GM10248 (cell line): ENCODE data around the gene PRDX2.

Source experiments
- CTCF ChIA-PET: fragments of 300-600 bp; sonication (Branson Sonifier 250); formaldehyde crosslinking; extraction: SDS; loops from one replicate; lab custom pipeline; 2021; ENCODE audit warnings: antibody characterized with exemption; lab: Yijun Ruan, JAX
- POLR2A ChIA-PET: fragments of 350-650 bp; sonication (Branson Sonifier 250); formaldehyde crosslinking; extraction: SDS; loops from one replicate; lab custom pipeline; 2020; ENCODE audit warnings: antibody characterized with exemption; lab: Yijun Ruan, JAX
- DNase-seq: peaks from one replicate; pipeline ENCODE4 v3.0.0; 2012; ENCODE audit errors: extremely low spot score
- TF ChIP-seq, protein P1 (sequence below): IDR thresholded peaks from 2 replicates; pipeline ENCODE4 v1.5.1; 2012; ENCODE audit warnings: mild to moderate bottlenecking, low read depth; ENCODE audit errors: extremely low read depth, missing control alignments, control extremely low read depth

Gene PRDX2

GRCh38 chr19:12782174-12782423 lies 19.5 kb downstream of the PRDX2 start:
- ChIA-PET POLR2A (interaction anchor here (1.2 to 2.0 kb wide), 2 partner anchors 10 to 14 kb away, joined by 4 to 70 read pairs; partner anchors contain the start of gene JUNB), CTCF (interaction anchor here (11.6 kb wide), 1 partner anchor 16 kb away, joined by 399 read pairs; the partner anchor contains the start of genes JUNB, PRDX2, RNASEH2A and THSD8)
- no peak for DNase-seq
- TF ChIP-seq, protein P1, sequence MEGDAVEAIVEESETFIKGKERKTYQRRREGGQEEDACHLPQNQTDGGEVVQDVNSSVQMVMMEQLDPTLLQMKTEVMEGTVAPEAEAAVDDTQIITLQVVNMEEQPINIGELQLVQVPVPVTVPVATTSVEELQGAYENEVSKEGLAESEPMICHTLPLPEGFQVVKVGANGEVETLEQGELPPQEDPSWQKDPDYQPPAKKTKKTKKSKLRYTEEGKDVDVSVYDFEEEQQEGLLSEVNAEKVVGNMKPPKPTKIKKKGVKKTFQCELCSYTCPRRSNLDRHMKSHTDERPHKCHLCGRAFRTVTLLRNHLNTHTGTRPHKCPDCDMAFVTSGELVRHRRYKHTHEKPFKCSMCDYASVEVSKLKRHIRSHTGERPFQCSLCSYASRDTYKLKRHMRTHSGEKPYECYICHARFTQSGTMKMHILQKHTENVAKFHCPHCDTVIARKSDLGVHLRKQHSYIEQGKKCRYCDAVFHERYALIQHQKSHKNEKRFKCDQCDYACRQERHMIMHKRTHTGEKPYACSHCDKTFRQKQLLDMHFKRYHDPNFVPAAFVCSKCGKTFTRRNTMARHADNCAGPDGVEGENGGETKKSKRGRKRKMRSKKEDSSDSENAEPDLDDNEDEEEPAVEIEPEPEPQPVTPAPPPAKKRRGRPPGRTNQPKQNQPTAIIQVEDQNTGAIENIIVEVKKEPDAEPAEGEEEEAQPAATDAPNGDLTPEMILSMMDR: no peak

DNA sequence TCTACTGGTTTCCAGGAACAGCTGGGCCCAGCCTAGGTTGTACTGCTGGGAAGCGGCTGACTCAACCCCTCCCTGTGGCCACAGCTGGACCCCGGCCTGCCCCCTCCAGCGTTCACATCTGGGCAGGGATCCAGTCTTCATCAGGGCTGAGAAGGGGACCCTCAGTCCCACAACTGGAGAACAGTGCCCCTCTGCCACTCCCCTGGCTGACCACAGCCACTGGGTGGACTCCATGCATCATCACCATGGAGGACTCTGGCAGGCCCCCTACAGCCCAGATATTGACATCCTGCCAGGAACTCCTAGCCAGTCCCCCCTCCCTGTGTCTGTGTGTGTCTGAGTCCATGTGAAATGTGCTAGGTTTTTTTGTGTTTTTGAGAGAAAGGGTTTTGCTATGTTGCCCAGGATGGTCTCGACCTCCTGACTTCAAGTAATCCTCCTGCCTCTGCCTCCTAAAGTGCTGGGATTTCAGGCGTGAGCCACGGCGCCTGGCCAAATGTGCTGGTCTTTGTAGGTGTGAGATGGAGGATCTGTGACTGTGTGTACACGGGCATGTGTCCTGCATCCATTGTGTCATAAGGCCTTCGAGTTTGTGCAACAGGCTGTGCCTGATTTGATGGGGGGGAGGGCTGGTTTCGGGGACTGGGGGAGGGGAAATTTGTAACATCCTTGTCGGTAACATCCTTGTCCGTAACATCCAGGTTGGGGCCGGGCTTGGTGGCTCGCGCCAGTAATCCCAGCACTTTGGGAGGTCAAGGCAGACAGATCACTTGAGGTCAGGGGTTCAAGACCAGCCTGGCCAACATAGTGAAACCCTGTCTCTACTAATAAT lies 22.2 kb downstream of the PRDX2 start:
- CTCF ChIA-PET: interaction anchor here (1.1 to 11.6 kb wide), 8 partner anchors 8 to 102 kb away, joined by 3 to 399 read pairs (median 58); partner anchors contain the start of genes JUNB, PRDX2, RNASEH2A and THSD8
- POLR2A ChIA-PET: interaction anchor here (0.6 to 3.9 kb wide), 4 partner anchors 10 to 165 kb away, joined by 5 to 110 read pairs (median 7); partner anchors contain the start of gene JUNB
- no peak for DNase-seq

GRCh38 chr19:12778905-12779161 lies 22.8 kb downstream of the PRDX2 start:
- DNase-seq: no peak
- POLR2A ChIA-PET: interaction anchor here (0.6 to 3.9 kb wide), 4 partner anchors 10 to 165 kb away, joined by 5 to 110 read pairs (median 7); partner anchors contain the start of gene JUNB
- CTCF ChIA-PET: interaction anchor here (0.9 to 11.6 kb wide), 9 partner anchors 9 to 101 kb away, joined by 3 to 399 read pairs (median 54); partner anchors contain the start of genes JUNB, PRDX2, RNASEH2A and THSD8
- TF ChIP-seq, protein P1: no peak

More for the DNA sequence above, 22.2 kb downstream of the PRDX2 start:
- TF ChIP-seq, protein P1: peak; percentile 10

DNA sequence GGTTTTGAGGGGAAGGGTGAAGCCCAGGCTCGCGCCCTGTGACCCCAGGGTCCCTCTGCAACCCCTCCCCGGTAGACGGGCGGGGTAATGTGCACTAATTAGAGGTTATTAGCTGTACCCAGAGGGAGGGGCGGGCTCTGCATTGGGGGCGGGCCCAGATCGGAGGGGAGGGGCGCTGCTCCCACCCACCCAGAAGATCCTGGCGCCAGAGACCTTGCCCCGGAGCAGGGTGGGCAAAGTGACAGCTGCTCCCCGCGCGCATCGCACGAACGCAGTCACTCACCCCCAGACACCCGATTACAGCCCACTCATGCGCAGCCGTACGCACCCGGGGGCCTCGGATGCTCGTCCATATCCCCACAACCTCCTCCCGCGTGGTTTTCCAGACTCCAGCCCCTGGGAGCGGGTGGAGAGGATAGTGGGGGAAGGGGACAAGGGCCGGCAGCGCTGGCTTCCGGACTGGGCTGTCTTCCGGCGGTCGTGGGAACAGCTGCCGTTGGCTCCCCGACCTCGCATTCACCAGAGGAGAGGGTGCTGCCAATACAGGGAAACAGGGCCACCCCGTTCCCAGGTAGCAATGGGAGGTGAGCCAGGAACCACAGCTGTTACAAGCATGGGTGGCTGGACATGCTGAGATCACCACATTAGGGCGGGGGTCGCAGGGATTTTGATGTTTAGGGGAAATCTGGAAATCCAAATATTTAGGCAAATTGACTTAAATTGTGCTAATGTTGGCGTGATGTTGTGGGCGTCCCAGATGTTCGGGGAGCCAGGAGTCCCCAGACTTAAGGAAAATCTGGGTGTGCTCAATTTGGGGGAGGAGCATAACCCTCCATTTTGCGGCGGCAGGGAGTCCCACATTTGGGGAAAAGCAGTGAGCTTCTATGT lies 23.3 kb downstream of the PRDX2 start:
- ChIA-PET POLR2A (interaction anchor here (0.6 to 3.9 kb wide), 5 partner anchors 11 to 166 kb away, joined by 3 to 110 read pairs (median 5); partner anchors contain the start of gene JUNB), CTCF (interaction anchor here (0.6 to 11.6 kb wide), 15 partner anchors 9 to 718 kb away, joined by 3 to 399 read pairs (median 5); partner anchors contain the start of genes JUNB, PRDX2, RNASEH2A and THSD8)
- peak; percentile 61 for DNase-seq
- TF ChIP-seq, protein P1: no peak

- POLR2A ChIA-PET: interaction anchor here (0.7 to 3.9 kb wide), 4 partner anchors 12 to 20 kb away, joined by 3 to 110 read pairs (median 7); partner anchors contain the start of gene JUNB
- TF ChIP-seq, protein P1: peak; percentile 94
- peak; percentile 75 for DNase-seq
- CTCF ChIA-PET: interaction anchor here (0.7 to 11.6 kb wide), 16 partner anchors 10 to 718 kb away, joined by 3 to 399 read pairs (median 4); partner anchors contain the start of genes JUNB, PRDX2, RNASEH2A and THSD8
These were observed 24.2 kb downstream of the PRDX2 start for GRCh38 chr19:12777217-12778016.
